ENCODE data around the gene AP2B1. TPM values are rescaled to one million over a fixed set of nuclear protein-coding genes. Genes with fewer than 3 reads are reported as not detected.
"Not testable (repeated sequence)": the region's sequence is repeated elsewhere in the genome, so short reads cannot be mapped to it uniquely, and the experiment has no call there.

Gene AP2B1
- total RNA-seq, 6 donors from 2014 or later = 52.7 to 140 (median 101) TPM

- ATAC-seq (ENCODE audit: low FRiP score in 2 of 2) (no peak), DNase-seq (no peak)
- H3K9me3 ChIP-seq = no peaks in the 10 kb centered on the region
- peak overlapping the region in 1 of 4 donors; percentile 32 for H3K27ac ChIP-seq
- no peak overlapping the region for H3K4me3 ChIP-seq
- TF ChIP-seq POLR2A (IDR thresholded peaks at IDR 0.05) (no peak), EP300 (IDR thresholded peaks at IDR 0.05) (no peak), POLR2AphosphoS5 (IDR thresholded peaks at IDR 0.05) (no peak), CTCF (IDR thresholded peaks at IDR 0.05) (no peak)
- H3K27me3 ChIP-seq = no peaks in the 10 kb centered on the region
- H3K36me3 ChIP-seq = no peaks in the 10 kb centered on the region
- 40 to 44% methylated on average over 2 of the region's 2 CpGs for WGBS, 2 donors
- H3K4me1 ChIP-seq = peaks cover 0 to 8% (median 0%) of the 10 kb centered on the region in 4 donors
Observed at GRCh38 chr17:35559495-35560210, 27.5 kb upstream of the AP2B1 start.

GRCh38 chr17:35560703-35561102 is 26.4 kb upstream of the AP2B1 start, which contains the start of gene SLFN14:
Gene SLFN14 (minus strand): TSS chr17:35560819. CDS start chr17:35558062, 2,757 bp downstream.
- no peak within 1 kb of the TSS for H3K4me3 ChIP-seq
- TF ChIP-seq POLR2AphosphoS5 (IDR thresholded peaks at IDR 0.05) = peak in 1 of 2 donors; percentile 71
- TF ChIP-seq CTCF (IDR thresholded peaks at IDR 0.05) = no peak
- TF ChIP-seq EP300 (IDR thresholded peaks at IDR 0.05) = peak in 2 of 4 donors; percentile 11 to 78
- no peaks in the 10 kb centered on the region for H3K36me3 ChIP-seq
- H3K9me3 ChIP-seq = no peaks in the 10 kb centered on the region
- DNase-seq (no peak), ATAC-seq (ENCODE audit: low FRiP score in 2 of 2) (no peak)
- WGBS, 2 donors = 34 to 38% methylated on average over 3 of the region's 3 CpGs
- H3K4me1 ChIP-seq = peaks cover 0 to 8% (median 0%) of the 10 kb centered on the region in 4 donors
- peak within 1 kb of the TSS in 2 of 4 donors; percentile 25 to 32 for H3K27ac ChIP-seq
- H3K27me3 ChIP-seq = no peaks in the 10 kb centered on the region

- ATAC-seq (ENCODE audit: low FRiP score in 2 of 2); H3K27ac ChIP-seq; DNase-seq; H3K9me3 ChIP-seq; H3K27me3 ChIP-seq; H3K4me3 ChIP-seq; H3K36me3 ChIP-seq: not testable (repeated sequence)
- H3K4me1 ChIP-seq = peaks cover 0 to 11% (median 2%) of the 10 kb centered on the region in 4 donors
- 83 to 91% methylated on average over 14 to 16 of the region's 16 CpGs for WGBS, 2 donors
Observed at GRCh38 chr17:35563181-35563580, 23.9 kb upstream of the AP2B1 start.

GRCh38 chr17:35566968-35567367 is 20.2 kb upstream of the AP2B1 start:
- peaks cover 17 to 33% (median 25%) of the 10 kb centered on the region in 4 donors for H3K4me1 ChIP-seq
- H3K36me3 ChIP-seq = no peaks in the 10 kb centered on the region
- peak overlapping the region in 3 of 4 donors; percentile 62 to 70 (median 68) for H3K4me3 ChIP-seq
- H3K27me3 ChIP-seq = no peaks in the 10 kb centered on the region
- no peaks in the 10 kb centered on the region for H3K9me3 ChIP-seq
- 79 to 81% methylated on average over 11 of the region's 11 CpGs for WGBS, 2 donors
- TF ChIP-seq POLR2A (IDR thresholded peaks at IDR 0.05) = no peak
- no peak for TF ChIP-seq POLR2AphosphoS5 (IDR thresholded peaks at IDR 0.05)
- TF ChIP-seq CTCF (IDR thresholded peaks at IDR 0.05) = no peak
- no peak for TF ChIP-seq EP300 (IDR thresholded peaks at IDR 0.05)
- ATAC-seq (ENCODE audit: low FRiP score in 2 of 2) (no peak), DNase-seq (peak in 1 of 2 donors; percentile 24)
- peak overlapping the region in 2 of 4 donors; percentile 82 to 89 for H3K27ac ChIP-seq

- Histone ChIP-seq H3K9me3 (no peaks in the 10 kb centered on the region), H3K27ac (peak overlapping the region; percentile 70 to 89 (median 78)), H3K36me3 (no peaks in the 10 kb centered on the region), H3K27me3 (no peaks in the 10 kb centered on the region), H3K4me1 (peaks cover 17 to 33% (median 25%) of the 10 kb centered on the region in 4 donors), H3K4me3 (peak overlapping the region; percentile 52 to 70 (median 65))
- DNase-seq (peak; percentile 48 to 65), ATAC-seq (ENCODE audit: low FRiP score in 2 of 2) (peak; percentile 52 to 67)
- 27 to 33% methylated on average over 15 of the region's 15 CpGs for WGBS, 2 donors
- no peak for TF ChIP-seq CTCF (IDR thresholded peaks at IDR 0.05)
- no peak for TF ChIP-seq POLR2AphosphoS5 (IDR thresholded peaks at IDR 0.05)
- TF ChIP-seq EP300 (IDR thresholded peaks at IDR 0.05) = no peak
- TF ChIP-seq POLR2A (IDR thresholded peaks at IDR 0.05) = no peak
Observed at GRCh38 chr17:35568561-35568960, 18.6 kb upstream of the AP2B1 start.
